Measurements from ENCODE around the gene GNG7.

GRCh38 chr19:2468596-2468995 lies 233.9 kb downstream of the GNG7 start:
- TF ChIP-seq CTCF (conservative IDR thresholded peaks at IDR 0.05; ENCODE audit: low read depth, low read length) = no peak
- TF ChIP-seq EZH2 (IDR thresholded peaks at IDR 0.05; ENCODE audit: low read length, unreplicated experiment) = no peak
- TF ChIP-seq EZH2phosphoT487 (IDR thresholded peaks at IDR 0.05; ENCODE audit: borderline replicate concordance, low read length) = no peak
